DND-41 (cell line): ENCODE results near the gene AHNAK2.

Experiments
- ATAC-seq: fragments of 200-7000 bp; cut with Tn5 transposase; 3 replicates; pipeline ENCODE4 v1.9.1; 2021; ENCODE audit warnings: low read depth; ENCODE audit not compliant: insufficient read depth
- DNase-seq: peaks from one replicate; pipeline ENCODE4 v3.0.0-alpha.2; 2020
- H2AFZ ChIP-seq: 2 replicates; pipeline ENCODE4 v1.6.0; 2012; ENCODE audit warnings: low read depth, low read length
- H3K27ac ChIP-seq: 2 replicates; pipeline ENCODE4 v1.5.1; 2012; ENCODE audit warnings: low read length, inconsistent platforms
- H3K27me3 ChIP-seq: fragments of 200-600 bp; sonication (generic); 2 replicates; pipeline ENCODE4 v1.6.0; 2012; ENCODE audit warnings: low read length, mild to moderate bottlenecking, inconsistent platforms; ENCODE audit not compliant: insufficient read depth, poor library complexity
- H3K36me3 ChIP-seq: 2 replicates; pipeline ENCODE4 v1.5.1; 2012; ENCODE audit warnings: low read length, inconsistent platforms; ENCODE audit not compliant: insufficient read depth
- H3K4me1 ChIP-seq: 2 replicates; pipeline ENCODE4 v1.5.1; 2012; ENCODE audit warnings: mild to moderate bottlenecking, low read length; ENCODE audit not compliant: insufficient read depth
- H3K4me2 ChIP-seq: 2 replicates; pipeline ENCODE4 v1.6.0; 2012; ENCODE audit warnings: mild to moderate bottlenecking, moderate library complexity, low read length, inconsistent platforms; ENCODE audit not compliant: insufficient read depth
- H3K4me3 ChIP-seq, 2 experiments: fragments of 200-600 bp in 1 of 2; shearing (Covaris generic) in 1 of 2; 2 replicates each; pipeline ENCODE4 v1.5.1; 2012 to 2016; ENCODE audit warnings: inconsistent platforms in 2 of 2, low read length in 2 of 2, mild to moderate bottlenecking in 2 of 2, low read depth in 1 of 2, moderate library complexity in 1 of 2
- H3K79me2 ChIP-seq: 2 replicates; pipeline ENCODE4 v1.6.0; 2012; ENCODE audit warnings: low read length, inconsistent platforms; ENCODE audit not compliant: insufficient read depth
- H3K9ac ChIP-seq: 2 replicates; pipeline ENCODE4 v1.6.0; 2012; ENCODE audit warnings: low read depth, mild to moderate bottlenecking, inconsistent platforms, low read length, moderate library complexity
- H3K9me3 ChIP-seq: 2 replicates; pipeline ENCODE4 v1.5.1; 2012; ENCODE audit warnings: low read length, moderate library complexity, mild to moderate bottlenecking, inconsistent platforms; ENCODE audit not compliant: insufficient read depth, severe bottlenecking
- H4K20me1 ChIP-seq: 2 replicates; pipeline ENCODE4 v1.6.0; 2012; ENCODE audit warnings: low read length; ENCODE audit not compliant: insufficient read depth
- CTCF ChIP-seq: IDR thresholded peaks from 2 replicates; pipeline ENCODE4 v1.5.1; 2012; ENCODE audit warnings: borderline replicate concordance, low read length, moderate library complexity, mild to moderate bottlenecking; ENCODE audit not compliant: poor library complexity, severe bottlenecking; ENCODE audit errors: extremely low read depth
- EZH2 ChIP-seq: IDR thresholded peaks from 3 replicates; pipeline ENCODE4 v1.6.1; 2012; ENCODE audit warnings: borderline replicate concordance, low read depth, mild to moderate bottlenecking, moderate library complexity, low read length, inconsistent platforms; ENCODE audit not compliant: severe bottlenecking

Gene AHNAK2

GRCh38 chr14:104989236-104989950, 11.2 kb upstream of the AHNAK2 start:
- ATAC-seq, result no peak
- no peak overlapping the region for H3K9ac ChIP-seq
- no peak overlapping the region for H3K4me2 ChIP-seq

DNA sequence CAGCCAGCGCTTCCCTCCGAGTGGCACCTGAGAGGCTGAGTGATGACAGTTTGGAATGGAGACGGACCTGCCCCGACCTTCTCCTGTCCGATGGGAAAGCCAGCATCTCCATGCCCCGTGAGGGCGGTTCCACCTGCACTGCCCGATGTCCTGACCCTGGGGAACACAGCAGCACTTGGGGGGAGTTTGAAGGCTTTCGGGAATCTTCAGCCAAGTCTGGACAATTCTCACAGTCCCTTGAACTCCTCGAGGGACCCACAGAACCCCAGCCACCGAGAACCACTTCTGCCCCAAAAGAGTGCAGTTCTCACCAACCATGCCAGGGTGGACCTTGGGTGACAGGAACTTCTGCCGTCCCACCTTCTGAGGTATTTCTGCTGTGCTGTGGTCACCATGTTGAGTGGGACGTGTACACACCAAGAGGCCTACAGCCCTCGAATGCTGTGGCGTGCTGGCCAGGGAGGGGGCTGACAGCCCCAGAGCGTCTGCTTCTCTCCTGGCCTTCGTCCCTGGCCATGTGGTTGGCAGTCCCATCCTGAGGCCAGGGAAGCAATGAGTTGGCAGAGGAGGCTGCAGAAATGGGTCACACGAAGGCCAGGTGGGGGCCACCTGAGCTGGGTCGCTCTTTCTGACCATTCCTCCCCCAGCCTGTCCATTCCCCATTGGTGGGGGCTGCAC, 8.5 kb upstream of the AHNAK2 start:
- TF ChIP-seq EZH2, result no peak
- TF ChIP-seq CTCF, result no peak
- H3K27me3 ChIP-seq, result no peaks in the 10 kb centered on the region
- no peaks in the 10 kb centered on the region for H4K20me1 ChIP-seq
- DNase-seq (no peak), ATAC-seq (no peak)
- H3K27ac ChIP-seq, result no peak overlapping the region
- H3K4me2 ChIP-seq, result peak overlapping the region; percentile 89
- H3K4me3 ChIP-seq, result peak overlapping the region; percentile 57 to 81; a peak in 3 of 4 replicates
- no peaks in the 10 kb centered on the region for H3K36me3 ChIP-seq
- no peaks in the 10 kb centered on the region for H3K9me3 ChIP-seq
- H3K9ac ChIP-seq, result peak overlapping the region; percentile 65; the same call in 1 of the 2 replicates
- no peaks in the 10 kb centered on the region for H3K79me2 ChIP-seq
- peaks cover 17% of the 10 kb centered on the region for H3K4me1 ChIP-seq
- H2AFZ ChIP-seq, result no peak overlapping the region

More at GRCh38 chr14:104989236-104989950, 11.2 kb upstream of the AHNAK2 start:
- Histone ChIP-seq H3K4me3 (no peak overlapping the region), H3K27me3 (no peaks in the 10 kb centered on the region), H3K27ac (no peak overlapping the region), H3K9me3 (no peaks in the 10 kb centered on the region), H3K4me1 (peaks cover 17% of the 10 kb centered on the region), H4K20me1 (0 out of 2 replicates have a peak, but pooled peaks cover 3% of the 10 kb centered on the region), H2AFZ (no peak overlapping the region), H3K36me3 (no peaks in the 10 kb centered on the region), H3K79me2 (no peaks in the 10 kb centered on the region)
- no peak for DNase-seq
- TF ChIP-seq EZH2, result no peak
- no peak for TF ChIP-seq CTCF

DNA sequence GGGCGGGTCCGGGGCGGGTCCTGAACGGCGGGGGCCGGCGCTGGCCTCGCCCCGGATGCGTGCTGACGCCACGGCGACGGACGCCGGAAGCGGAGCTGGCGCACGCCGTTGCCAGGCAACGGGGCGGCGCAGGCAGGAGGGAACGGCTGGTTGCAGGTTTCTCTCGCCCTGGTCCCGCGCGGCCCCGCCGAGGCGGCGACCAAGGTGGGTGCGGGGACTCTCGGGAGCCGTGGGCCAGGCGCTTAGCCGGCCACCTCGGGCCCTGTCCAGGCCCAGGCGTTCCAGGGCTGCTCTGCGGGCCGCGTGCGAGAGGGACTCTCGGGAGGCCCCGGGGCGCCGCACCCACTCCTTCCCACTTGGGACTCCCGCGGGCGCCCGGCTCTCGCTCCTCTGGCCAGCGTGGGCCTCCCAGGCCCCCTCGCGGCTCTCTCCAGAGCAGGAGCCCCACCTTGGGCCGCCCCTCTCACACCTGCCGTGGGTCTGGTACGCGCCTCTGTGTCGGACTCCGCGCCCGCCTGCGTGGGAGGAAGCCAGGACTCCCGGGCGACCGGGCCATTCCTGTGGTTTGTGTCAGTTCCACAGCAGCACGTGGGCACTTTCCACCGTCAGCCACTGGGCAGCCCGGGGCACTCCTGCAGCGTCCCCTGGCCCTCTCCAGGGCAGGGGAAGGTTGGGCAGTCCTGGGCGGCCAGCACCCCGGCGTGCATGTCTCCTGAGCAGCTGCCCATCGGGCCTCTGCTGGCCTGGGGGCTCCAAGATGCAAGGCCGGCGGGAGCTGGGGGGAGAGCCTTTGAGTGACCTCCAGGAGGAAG, 7.7 kb upstream of the AHNAK2 start, which contains the start of gene CLBA1:
Gene CLBA1 (plus strand): TSS at position 114 of the 812 bp plus-strand sequence. CDS start 644 bp downstream, at position 758.
- ATAC-seq (peak; percentile 97), DNase-seq (peak; percentile 88)
- H3K4me2 ChIP-seq, result peak within 1 kb of the TSS; percentile 89
- H2AFZ ChIP-seq, result peak within 1 kb of the TSS; percentile 88
- no peaks in the 10 kb centered on the region for H3K36me3 ChIP-seq
- H3K27ac ChIP-seq, result no peak within 1 kb of the TSS
- TF ChIP-seq EZH2 (no peak), CTCF (no peak)
- peaks cover 17% of the 10 kb centered on the region for H3K4me1 ChIP-seq
- H3K79me2 ChIP-seq, result no peaks in the 10 kb centered on the region
- H3K4me3 ChIP-seq, result peak within 1 kb of the TSS; percentile 57 to 81; a peak in 3 of 4 replicates
- H3K27me3 ChIP-seq, result no peaks in the 10 kb centered on the region
- no peaks in the 10 kb centered on the region for H3K9me3 ChIP-seq
- H4K20me1 ChIP-seq, result no peaks in the 10 kb centered on the region
- H3K9ac ChIP-seq, result peak within 1 kb of the TSS; percentile 65
